Sigmoid colon (tissue), 4 donors: ENCODE measurements around the gene CTIF.

Experiments used
- EP300 ChIP-seq, 4 donors: sonication (generic); formaldehyde crosslinking; IDR thresholded peaks; one replicate each; pipeline ENCODE4 v1.6.1; 2017; ENCODE audit warnings: antibody characterized with exemption in 4 of 4
- TF ChIP-seq, protein P1 (sequence below), 4 experiments: fragments of 450-650 bp in 3 of 4; fragments of 200-600 bp in 1 of 4; IDR thresholded peaks; one replicate each; pipeline ENCODE4 v1.5.1; 2016 to 2019; ENCODE audit warnings: antibody characterized with exemption in 4 of 4, mild to moderate bottlenecking in 3 of 4, moderate library complexity in 2 of 4

DNA sequence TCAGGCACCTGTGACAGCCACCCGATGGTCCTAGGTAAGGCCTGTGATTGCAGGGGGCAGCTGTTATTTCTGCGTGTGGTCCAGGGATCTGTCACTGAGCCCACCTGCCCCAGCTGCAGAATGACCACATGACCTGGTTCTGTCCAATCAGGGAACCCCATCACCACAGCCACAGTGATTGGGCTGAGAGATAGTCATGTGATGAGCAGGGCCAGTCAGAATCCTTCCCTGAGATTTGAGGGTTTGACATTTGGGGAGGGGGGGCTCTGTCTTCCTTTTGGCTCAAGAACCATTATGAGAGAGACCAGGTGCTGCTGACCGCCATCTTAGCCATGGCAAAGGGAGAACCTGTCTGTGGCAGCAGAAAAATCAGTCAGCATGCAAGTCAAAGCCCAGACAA is 264.7 kb downstream of the CTIF start:
- TF ChIP-seq EP300 (IDR thresholded peaks at IDR 0.05) = no peak
- TF ChIP-seq, protein P1, sequence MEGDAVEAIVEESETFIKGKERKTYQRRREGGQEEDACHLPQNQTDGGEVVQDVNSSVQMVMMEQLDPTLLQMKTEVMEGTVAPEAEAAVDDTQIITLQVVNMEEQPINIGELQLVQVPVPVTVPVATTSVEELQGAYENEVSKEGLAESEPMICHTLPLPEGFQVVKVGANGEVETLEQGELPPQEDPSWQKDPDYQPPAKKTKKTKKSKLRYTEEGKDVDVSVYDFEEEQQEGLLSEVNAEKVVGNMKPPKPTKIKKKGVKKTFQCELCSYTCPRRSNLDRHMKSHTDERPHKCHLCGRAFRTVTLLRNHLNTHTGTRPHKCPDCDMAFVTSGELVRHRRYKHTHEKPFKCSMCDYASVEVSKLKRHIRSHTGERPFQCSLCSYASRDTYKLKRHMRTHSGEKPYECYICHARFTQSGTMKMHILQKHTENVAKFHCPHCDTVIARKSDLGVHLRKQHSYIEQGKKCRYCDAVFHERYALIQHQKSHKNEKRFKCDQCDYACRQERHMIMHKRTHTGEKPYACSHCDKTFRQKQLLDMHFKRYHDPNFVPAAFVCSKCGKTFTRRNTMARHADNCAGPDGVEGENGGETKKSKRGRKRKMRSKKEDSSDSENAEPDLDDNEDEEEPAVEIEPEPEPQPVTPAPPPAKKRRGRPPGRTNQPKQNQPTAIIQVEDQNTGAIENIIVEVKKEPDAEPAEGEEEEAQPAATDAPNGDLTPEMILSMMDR (IDR thresholded peaks at IDR 0.05) = no peak
